H9 (cell line): ENCODE measurements around the gene OTX2. TPM values are rescaled to one million over a fixed set of nuclear protein-coding genes. Genes with fewer than 3 reads are reported as not detected.

Experiments
- DNase-seq: peaks from one replicate; pipeline ENCODE4 v3.0.0-alpha.2; 2017
- H2AFZ ChIP-seq: one replicate; pipeline ENCODE4 v1.6.1; 2013; ENCODE audit warnings: mild to moderate bottlenecking, low read length, control low read depth, moderate library complexity
- H2AK5ac ChIP-seq: 2 replicates; pipeline ENCODE4 v1.6.1; 2013; ENCODE audit warnings: low read length, control low read depth, mixed read lengths; ENCODE audit not compliant: insufficient read length
- H2BK120ac ChIP-seq: one replicate; pipeline ENCODE4 v1.6.1; 2013; ENCODE audit warnings: low read depth, mild to moderate bottlenecking, low read length, control low read depth, inconsistent platforms; ENCODE audit not compliant: poor library complexity, severe bottlenecking
- H2BK12ac ChIP-seq: 2 replicates; pipeline ENCODE4 v1.6.1; 2013; ENCODE audit warnings: low read length, control low read depth, mixed read lengths, low read depth; ENCODE audit not compliant: insufficient read length
- H2BK15ac ChIP-seq: 2 replicates; pipeline ENCODE4 v1.6.1; 2013; ENCODE audit warnings: low read depth, low read length, control low read depth
- H2BK20ac ChIP-seq: one replicate; pipeline ENCODE4 v1.6.1; 2013; ENCODE audit warnings: low read depth, mild to moderate bottlenecking, low read length, control low read depth, inconsistent platforms; ENCODE audit not compliant: poor library complexity, severe bottlenecking
- H2BK5ac ChIP-seq: 2 replicates; pipeline ENCODE4 v1.6.1; 2013; ENCODE audit warnings: low read length, control low read depth, mixed read lengths; ENCODE audit not compliant: insufficient read length
- H3K14ac ChIP-seq: 2 replicates; pipeline ENCODE4 v1.6.1; 2013; ENCODE audit warnings: low read length, control low read depth; ENCODE audit not compliant: insufficient read depth
- H3K18ac ChIP-seq: 2 replicates; pipeline ENCODE4 v1.6.1; 2013; ENCODE audit warnings: low read depth, mild to moderate bottlenecking, mixed read lengths, low read length, control low read depth; ENCODE audit not compliant: insufficient read length
- H3K23ac ChIP-seq: 2 replicates; pipeline ENCODE4 v1.6.1; 2013; ENCODE audit warnings: low read length, control low read depth, mixed read lengths, low read depth; ENCODE audit not compliant: insufficient read length
- H3K23me2 ChIP-seq: 2 replicates; pipeline ENCODE4 v1.6.1; 2013; ENCODE audit warnings: low read depth, mild to moderate bottlenecking, mixed read lengths, low read length, control low read depth; ENCODE audit not compliant: insufficient read length, poor library complexity, severe bottlenecking
- H3K27ac ChIP-seq: 2 replicates; pipeline ENCODE4 v1.5.1; 2013; ENCODE audit warnings: low read length, control low read depth, mixed read lengths, low read depth; ENCODE audit not compliant: insufficient read length
- H3K27me3 ChIP-seq: 2 replicates; pipeline ENCODE4 v1.6.1; 2013; ENCODE audit warnings: low read length, control low read depth, inconsistent platforms; ENCODE audit not compliant: insufficient read depth
- H3K4ac ChIP-seq: 2 replicates; pipeline ENCODE4 v1.6.1; 2013; ENCODE audit warnings: low read depth, mild to moderate bottlenecking, control low read depth, inconsistent platforms, low read length, moderate library complexity
- H3K4me1 ChIP-seq: 2 replicates; pipeline ENCODE4 v1.6.1; 2013; ENCODE audit warnings: low read length, control low read depth, inconsistent platforms; ENCODE audit not compliant: insufficient read depth
- H3K4me2 ChIP-seq: 2 replicates; pipeline ENCODE4 v1.6.1; 2013; ENCODE audit warnings: low read length, control low read depth, mixed read lengths; ENCODE audit not compliant: insufficient read length, insufficient read depth
- H3K56ac ChIP-seq: 2 replicates; pipeline ENCODE4 v1.6.1; 2013; ENCODE audit warnings: low read depth, mild to moderate bottlenecking, mixed read lengths, low read length, control low read depth; ENCODE audit not compliant: insufficient read length
- H3K79me1 ChIP-seq: 2 replicates; pipeline ENCODE4 v1.6.1; 2013; ENCODE audit warnings: low read depth, mild to moderate bottlenecking, moderate library complexity, low read length, control low read depth, inconsistent platforms; ENCODE audit not compliant: insufficient read depth, poor library complexity, severe bottlenecking
- H3K79me2 ChIP-seq: 2 replicates; pipeline ENCODE4 v1.6.1; 2013; ENCODE audit warnings: low read length, control low read depth, inconsistent platforms; ENCODE audit not compliant: insufficient read depth
- H3K9ac ChIP-seq: 2 replicates; pipeline ENCODE4 v1.6.1; 2013; ENCODE audit warnings: low read length, control low read depth, mixed read lengths; ENCODE audit not compliant: insufficient read length; ENCODE audit errors: extremely low read depth
- H3K9me3 ChIP-seq: one replicate; pipeline ENCODE4 v1.6.1; 2013; ENCODE audit warnings: low read depth, low read length, inconsistent platforms; ENCODE audit not compliant: control insufficient read depth
- H3T11ph ChIP-seq: one replicate; pipeline ENCODE4 v1.6.1; 2013; ENCODE audit warnings: mild to moderate bottlenecking, low read length, control low read depth, inconsistent platforms
- H4K20me1 ChIP-seq: one replicate; pipeline ENCODE4 v1.6.1; 2013; ENCODE audit not compliant: control insufficient read depth, insufficient read length, insufficient read depth
- H4K5ac ChIP-seq: 2 replicates; pipeline ENCODE4 v1.6.1; 2013; ENCODE audit warnings: low read depth, mild to moderate bottlenecking, mixed read lengths, low read length, control low read depth; ENCODE audit not compliant: insufficient read length
- H4K8ac ChIP-seq: replicated peaks from 2 replicates; pipeline ENCODE4 v1.6.1; 2013; ENCODE audit warnings: low read length, control low read depth, mixed read lengths, low read depth; ENCODE audit not compliant: insufficient read length
- H4K91ac ChIP-seq: 2 replicates; pipeline ENCODE4 v1.6.1; 2013; ENCODE audit warnings: low read depth, mild to moderate bottlenecking, moderate library complexity, mixed read lengths, low read length, control low read depth; ENCODE audit not compliant: insufficient read length
- H3K27ac Mint-ChIP-seq, 3 experiments: 2 replicates in 2 of 3; 3 replicates in 1 of 3; pipeline ENCODE4 v1.8.0; 2020 to 2021; ENCODE audit warnings: mixed read lengths in 3 of 3, mild to moderate bottlenecking in 1 of 3, moderate library complexity in 1 of 3
- H3K27me3 Mint-ChIP-seq: 2 replicates; pipeline ENCODE4 v1.8.0; 2021; ENCODE audit warnings: low read depth, mild to moderate bottlenecking, moderate library complexity, mixed read lengths
- H3K36me3 Mint-ChIP-seq, 3 experiments: 2 replicates in 2 of 3; 3 replicates in 1 of 3; pipeline ENCODE4 v1.8.0; 2020 to 2021; ENCODE audit warnings: low read depth in 3 of 3, mixed read lengths in 3 of 3; ENCODE audit not compliant: insufficient read depth in 1 of 3
- H3K4me1 Mint-ChIP-seq, 2 experiments: 2 replicates each; pipeline ENCODE4 v1.8.0; 2020; ENCODE audit warnings: mixed read lengths in 2 of 2
- H3K4me3 Mint-ChIP-seq, 2 experiments: 2 replicates in 1 of 2; 3 replicates in 1 of 2; pipeline ENCODE4 v1.8.0; 2020 to 2021; ENCODE audit warnings: mild to moderate bottlenecking in 2 of 2, mixed read lengths in 2 of 2, moderate library complexity in 1 of 2
- H3K9me3 Mint-ChIP-seq, 2 experiments: 2 replicates in 1 of 2; 3 replicates in 1 of 2; pipeline ENCODE4 v1.8.0; 2020; ENCODE audit warnings: mild to moderate bottlenecking in 2 of 2, mixed read lengths in 2 of 2, moderate library complexity in 1 of 2
- WGBS: extraction: QIAGEN DNeasy Blood & Tissue Kit; methylation state at CpG from one replicate; pipeline ENCODE4 v1.1.7; 2013; ENCODE audit warnings: missing lambda C conversion rate, low lambda C conversion rate, mixed read lengths; ENCODE audit not compliant: insufficient read length; ENCODE audit errors: extremely low coverage; 5-methylcytosine and 5-hydroxymethylcytosine counted together
- total RNA-seq: library from RNA; stranded (reverse); gene quantifications from 2 replicates; pipeline ENCODE4 v1.2.1, GENCODE V29; 2021
- TF ChIP-seq, protein P1 (sequence below): fragments of 200-600 bp; sonication (generic); conservative IDR thresholded peaks from 3 replicates; pipeline ENCODE4 v1.8.0; 2021; ENCODE audit warnings: antibody characterized with exemption, mild to moderate bottlenecking

Gene OTX2
- total RNA-seq, 1 experiment from 2014 or later: 193 TPM

DNA sequence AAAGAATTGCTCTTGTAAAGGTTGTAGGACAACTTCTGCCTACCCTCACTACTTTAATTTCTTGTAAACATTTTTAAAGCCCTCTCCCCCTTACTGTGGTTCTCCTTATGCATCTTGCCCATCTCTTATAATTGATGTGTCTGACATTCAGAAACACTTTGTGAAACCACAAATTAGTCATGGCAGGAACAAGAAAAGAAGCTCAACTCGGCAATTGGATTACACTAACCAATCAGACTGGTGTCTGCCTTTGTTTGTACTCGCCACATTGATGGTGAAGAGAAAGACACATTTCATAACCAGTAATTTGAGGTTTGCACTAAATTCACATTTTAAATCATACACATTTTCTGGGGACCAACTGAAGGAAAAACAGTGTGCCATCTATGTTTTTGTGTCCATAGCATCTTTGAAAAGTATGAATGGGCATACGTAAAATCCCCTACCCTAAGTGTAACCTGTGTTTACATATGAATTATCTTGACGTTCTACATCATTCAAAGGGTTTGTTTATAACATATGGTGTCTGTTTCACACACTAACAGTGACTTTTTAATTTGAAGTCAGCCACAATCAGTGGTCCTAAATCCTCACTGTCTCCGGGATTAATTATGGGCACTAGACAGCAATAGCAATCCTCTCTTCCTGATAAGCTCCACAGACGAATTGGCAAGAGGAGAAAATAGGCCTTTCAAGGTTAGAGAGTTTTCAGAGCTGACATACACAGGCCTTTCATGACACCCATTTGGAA, 49.9 kb downstream of the OTX2 start:
- H3K4me1 ChIP-seq: peaks cover 2% of the 10 kb centered on the region; the same call in 1 of the 2 replicates
- H3K27me3 ChIP-seq: no peaks in the 10 kb centered on the region
- H2BK15ac ChIP-seq: no peak overlapping the region
- no peak overlapping the region for H3K23ac ChIP-seq
- Mint-ChIP-seq H3K27me3 (peaks cover 1% of the 10 kb centered on the region; the same call in 1 of the 2 replicates), H3K4me1 (peaks cover 26 to 32% of the 10 kb centered on the region in 2 experiments), H3K27ac (no peak overlapping the region), H3K4me3 (no peak overlapping the region), H3K36me3 (no peaks in the 10 kb centered on the region), H3K9me3 (no peaks in the 10 kb centered on the region)
- H4K5ac ChIP-seq: no peak overlapping the region
- H3K14ac ChIP-seq: no peak overlapping the region
- H2BK12ac ChIP-seq: no peak overlapping the region
- H3K27ac ChIP-seq: no peak overlapping the region
- H3T11ph ChIP-seq: no peak overlapping the region
- no peaks in the 10 kb centered on the region for H4K20me1 ChIP-seq
- H4K91ac ChIP-seq: no peak overlapping the region
- no CpG with 5 or more reads among the region's 6 CpGs for WGBS
- no peak overlapping the region for H3K4ac ChIP-seq
- no peak for DNase-seq
- no peaks in the 10 kb centered on the region for H3K9me3 ChIP-seq
- TF ChIP-seq, protein P1, sequence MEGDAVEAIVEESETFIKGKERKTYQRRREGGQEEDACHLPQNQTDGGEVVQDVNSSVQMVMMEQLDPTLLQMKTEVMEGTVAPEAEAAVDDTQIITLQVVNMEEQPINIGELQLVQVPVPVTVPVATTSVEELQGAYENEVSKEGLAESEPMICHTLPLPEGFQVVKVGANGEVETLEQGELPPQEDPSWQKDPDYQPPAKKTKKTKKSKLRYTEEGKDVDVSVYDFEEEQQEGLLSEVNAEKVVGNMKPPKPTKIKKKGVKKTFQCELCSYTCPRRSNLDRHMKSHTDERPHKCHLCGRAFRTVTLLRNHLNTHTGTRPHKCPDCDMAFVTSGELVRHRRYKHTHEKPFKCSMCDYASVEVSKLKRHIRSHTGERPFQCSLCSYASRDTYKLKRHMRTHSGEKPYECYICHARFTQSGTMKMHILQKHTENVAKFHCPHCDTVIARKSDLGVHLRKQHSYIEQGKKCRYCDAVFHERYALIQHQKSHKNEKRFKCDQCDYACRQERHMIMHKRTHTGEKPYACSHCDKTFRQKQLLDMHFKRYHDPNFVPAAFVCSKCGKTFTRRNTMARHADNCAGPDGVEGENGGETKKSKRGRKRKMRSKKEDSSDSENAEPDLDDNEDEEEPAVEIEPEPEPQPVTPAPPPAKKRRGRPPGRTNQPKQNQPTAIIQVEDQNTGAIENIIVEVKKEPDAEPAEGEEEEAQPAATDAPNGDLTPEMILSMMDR: no peak
- no peak overlapping the region for H3K9ac ChIP-seq
- no peak overlapping the region for H2BK20ac ChIP-seq
- no peak overlapping the region for H3K4me2 ChIP-seq
- H2AK5ac ChIP-seq: no peak overlapping the region
- no peak overlapping the region for H2BK5ac ChIP-seq
- H3K79me2 ChIP-seq: no peaks in the 10 kb centered on the region
- H2AFZ ChIP-seq: no peak overlapping the region
- H3K56ac ChIP-seq: no peak overlapping the region
- H4K8ac ChIP-seq: no peak overlapping the region
- H3K18ac ChIP-seq: no peak overlapping the region
- H3K79me1 ChIP-seq: no peaks in the 10 kb centered on the region
- H3K23me2 ChIP-seq: no peaks in the 10 kb centered on the region
- no peak overlapping the region for H2BK120ac ChIP-seq
